D341Med (cell line): ENCODE data around the gene KIAA1671.

Experiments
- DNase-seq: peaks from one replicate; pipeline ENCODE4 v3.0.0; 2012; ENCODE audit warnings: low spot score

Gene KIAA1671

DNA sequence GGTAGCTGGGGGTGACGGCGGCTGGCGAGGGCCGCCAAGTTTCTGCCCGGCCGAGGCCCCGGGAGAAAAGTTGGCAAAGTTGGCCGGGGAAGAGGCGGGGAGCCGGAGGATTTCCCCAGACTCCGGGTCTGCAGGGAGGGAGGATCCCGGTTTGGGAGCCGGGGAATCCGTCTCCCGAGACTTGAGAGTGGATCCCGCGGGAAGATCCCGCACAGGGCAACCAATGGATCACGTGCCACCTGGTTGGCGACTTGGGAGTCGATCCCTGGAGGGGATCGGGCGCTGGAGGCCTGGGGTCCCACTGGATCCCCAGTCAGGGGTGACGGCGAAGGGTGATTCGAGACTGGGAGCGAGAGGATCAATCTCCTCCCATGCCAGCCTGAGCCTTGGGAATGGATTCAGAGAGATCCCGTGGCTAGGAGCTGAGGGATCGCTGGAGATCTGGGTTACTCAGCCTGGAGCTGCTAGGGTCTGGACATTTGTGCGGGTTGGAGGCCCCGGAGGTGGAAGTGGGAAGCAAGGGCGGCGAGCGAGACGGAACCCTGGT, 394 bp downstream of the KIAA1671 start:
- DNase-seq: no peak

DNA sequence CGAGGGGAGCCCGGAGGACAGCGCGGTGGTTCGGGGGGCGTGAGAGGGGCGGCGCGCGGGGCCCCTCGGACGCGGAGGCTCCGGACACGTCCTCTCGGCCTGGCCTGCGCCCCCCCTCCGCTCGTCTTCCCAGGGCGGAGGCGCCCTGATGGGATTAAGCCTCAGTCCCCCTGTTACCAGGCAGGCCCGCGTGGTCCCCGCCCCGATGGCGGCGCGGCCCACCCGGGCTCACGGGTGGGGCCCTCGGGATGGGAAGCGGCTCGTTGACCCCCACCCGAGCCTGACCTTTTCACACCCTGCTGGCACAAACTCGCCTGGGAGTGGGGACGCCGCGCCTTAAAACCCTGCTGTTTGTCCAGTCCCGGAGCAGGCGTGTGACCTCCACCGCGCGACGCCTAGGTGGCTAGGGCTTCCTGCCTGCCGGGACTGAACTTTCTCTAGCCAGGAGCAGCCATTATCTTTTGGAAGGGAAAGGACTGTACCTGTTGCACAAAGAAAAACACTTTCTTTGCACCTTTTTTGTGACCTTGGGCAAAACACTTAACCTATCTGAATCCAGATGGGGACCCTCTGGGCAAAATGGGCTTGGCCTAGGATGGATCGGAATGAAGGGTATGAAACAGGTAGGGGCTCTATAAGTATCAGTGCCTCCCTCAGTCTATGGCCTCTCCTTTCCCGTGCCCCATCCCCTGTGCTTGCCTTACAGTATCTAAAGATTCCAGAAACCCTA, 1.0 kb downstream of the KIAA1671 start:
- DNase-seq: peak; percentile 57

DNA sequence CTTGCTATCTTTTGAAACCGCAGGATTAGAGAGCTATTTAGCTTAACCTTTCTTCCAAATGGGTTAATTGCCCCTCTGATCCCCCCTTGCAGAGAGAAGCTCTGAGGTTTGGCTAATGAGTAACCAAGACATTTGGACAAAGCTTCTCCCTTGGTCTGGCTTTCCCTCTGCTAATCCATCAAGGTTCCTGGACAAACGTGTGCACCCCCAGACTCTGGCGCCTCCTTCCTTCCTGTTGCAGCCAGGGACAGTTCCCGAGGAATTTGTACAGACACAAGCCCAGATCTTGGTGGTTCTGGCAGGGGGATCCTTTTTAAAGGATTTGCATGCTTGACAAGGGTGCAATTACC, 1.6 kb downstream of the KIAA1671 start:
- DNase-seq: no peak

DNA sequence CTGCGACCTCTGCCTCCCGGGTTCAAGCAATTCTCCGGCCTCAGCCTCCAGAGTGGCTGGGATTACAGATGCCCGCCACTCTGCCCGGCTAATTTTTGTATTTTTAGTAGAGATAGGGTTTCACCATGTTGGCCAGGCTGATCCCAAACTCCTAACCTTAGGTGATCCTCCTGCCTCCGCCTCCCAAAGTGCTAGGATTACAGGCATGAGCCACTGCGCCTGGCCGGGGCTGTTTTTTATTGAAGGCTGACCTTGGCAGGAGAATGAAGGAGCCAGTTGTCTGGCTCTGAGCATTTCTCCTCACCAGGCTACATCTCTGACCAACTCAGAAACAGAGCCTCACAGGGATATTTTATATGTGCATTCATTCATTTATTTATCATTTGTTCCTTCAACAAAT, 2.3 kb downstream of the KIAA1671 start:
- DNase-seq: no peak

- DNase-seq: no peak
These were observed 4.5 kb downstream of the KIAA1671 start for GRCh38 chr22:24957043-24957442.

- no peak for DNase-seq
These were observed 8.8 kb downstream of the KIAA1671 start for GRCh38 chr22:24961217-24961844.

GRCh38 chr22:24962094-24962493, 9.6 kb downstream of the KIAA1671 start:
- no peak for DNase-seq

DNA sequence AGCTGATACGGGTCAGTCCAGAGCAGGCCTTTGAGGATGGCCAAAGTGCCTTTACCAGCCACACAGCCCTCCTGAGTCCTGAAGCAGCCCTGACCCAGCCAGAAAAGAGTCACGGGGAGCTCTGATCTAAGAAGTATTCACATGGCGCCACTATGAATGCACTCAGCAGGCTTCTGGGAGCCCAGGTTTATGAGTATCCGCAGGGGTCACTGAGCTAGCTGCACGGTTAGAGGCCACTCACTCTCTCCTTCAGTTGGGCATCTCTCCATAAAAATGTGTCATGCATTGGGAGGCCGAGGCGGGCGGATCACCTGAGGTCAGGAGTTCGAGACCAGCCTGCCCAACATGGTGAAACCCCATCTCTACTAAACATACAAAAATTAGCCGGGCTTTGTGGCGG, 10.3 kb downstream of the KIAA1671 start:
- DNase-seq: no peak

DNA sequence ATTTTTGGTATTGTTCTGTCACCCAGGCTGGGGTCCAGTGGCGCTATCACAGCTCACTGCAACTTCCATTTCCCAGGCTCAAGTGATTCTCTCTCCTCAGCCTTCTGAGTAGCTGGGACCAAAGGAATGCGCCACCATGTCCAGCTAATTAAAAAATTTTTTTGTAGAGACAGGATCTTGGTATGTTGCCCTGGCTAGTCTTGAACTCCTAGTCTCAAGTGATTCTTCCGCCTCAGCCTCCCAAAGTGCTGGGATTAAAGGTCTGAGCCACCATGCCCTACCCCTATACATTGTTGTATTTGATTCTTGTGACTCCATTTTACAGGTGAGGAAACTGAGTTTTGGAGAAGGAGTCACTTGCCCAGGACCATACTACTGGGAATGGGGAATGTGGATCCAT, 11.9 kb downstream of the KIAA1671 start:
- no peak for DNase-seq

GRCh38 chr22:24965822-24966626, 13.5 kb downstream of the KIAA1671 start:
- DNase-seq: no peak

GRCh38 chr22:24968066-24968561, 15.6 kb downstream of the KIAA1671 start:
- no peak for DNase-seq

- DNase-seq: no peak
These were observed 17.2 kb downstream of the KIAA1671 start for GRCh38 chr22:24969560-24970301.

DNA sequence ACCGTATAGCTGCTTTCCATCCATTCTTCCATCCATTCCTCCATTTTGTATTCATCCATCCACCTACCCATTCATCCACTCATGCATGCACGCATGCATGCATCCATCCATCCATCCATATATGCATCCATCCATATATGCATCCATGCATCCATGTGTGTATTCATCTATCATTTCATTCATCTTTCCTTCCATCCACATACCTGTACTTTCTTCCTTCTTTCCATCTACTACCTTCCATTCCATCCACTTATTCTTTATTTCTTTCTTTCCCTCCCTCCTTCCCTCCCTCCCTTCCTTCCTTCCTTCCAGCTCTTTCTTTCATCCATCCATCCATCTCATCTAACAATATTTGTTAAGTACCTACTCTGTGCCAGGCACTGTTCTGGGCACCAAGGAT, 19.9 kb downstream of the KIAA1671 start:
- no peak for DNase-seq

DNA sequence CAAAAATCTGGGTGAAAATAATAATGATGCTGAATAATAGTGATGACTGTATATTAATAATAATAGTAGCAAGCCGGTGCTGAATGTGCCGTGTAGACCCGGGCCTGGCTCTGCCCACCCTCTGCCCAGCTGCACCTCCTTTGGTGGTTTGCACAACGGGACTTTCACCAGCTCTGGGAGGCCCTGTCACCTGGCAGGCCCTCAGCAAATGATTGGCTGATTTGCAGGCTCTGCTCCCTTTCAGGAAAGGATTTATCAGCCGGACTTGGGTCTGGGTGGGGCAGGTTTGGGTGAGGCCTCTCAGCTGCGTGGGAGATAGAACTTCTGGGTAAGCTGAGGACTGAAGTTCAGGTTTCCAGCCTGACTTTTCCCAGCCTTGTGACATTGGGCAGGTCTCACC, 21.4 kb downstream of the KIAA1671 start:
- peak; percentile 8 for DNase-seq

DNA sequence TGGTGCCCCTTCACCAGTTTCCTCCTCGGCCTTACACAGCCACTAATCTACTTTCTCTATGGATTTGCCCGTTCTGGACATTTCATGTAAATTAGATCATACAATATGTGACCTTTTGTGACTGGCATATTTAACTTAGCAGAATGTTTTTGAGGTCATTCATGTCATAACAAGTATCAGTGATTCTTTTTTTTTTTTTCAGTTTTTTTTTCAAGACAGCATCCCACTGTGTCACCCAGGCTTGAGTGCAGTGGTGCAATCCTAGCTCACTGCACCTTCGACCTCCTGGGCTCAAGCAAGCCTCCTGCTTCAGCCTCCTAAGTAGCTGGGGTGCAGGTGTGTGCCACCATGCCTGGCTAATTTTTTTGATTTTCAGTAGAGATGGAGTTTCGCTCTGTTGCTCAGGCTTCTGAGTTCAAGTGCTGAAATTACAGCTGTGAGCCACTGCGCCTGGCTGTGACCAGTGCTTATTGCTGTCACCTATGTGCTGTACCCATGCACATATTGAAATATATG, 22.7 kb downstream of the KIAA1671 start:
- no peak for DNase-seq

- DNase-seq: peak; percentile 24
These were observed 23.4 kb downstream of the KIAA1671 start for GRCh38 chr22:24975813-24976341.

GRCh38 chr22:24976442-24977218, 24.1 kb downstream of the KIAA1671 start:
- peak; percentile 14 for DNase-seq

- peak; percentile 22 for DNase-seq
These were observed 25.1 kb downstream of the KIAA1671 start for GRCh38 chr22:24977370-24978221.

- DNase-seq: no peak
These were observed 25.8 kb downstream of the KIAA1671 start for GRCh38 chr22:24978308-24978707.

DNA sequence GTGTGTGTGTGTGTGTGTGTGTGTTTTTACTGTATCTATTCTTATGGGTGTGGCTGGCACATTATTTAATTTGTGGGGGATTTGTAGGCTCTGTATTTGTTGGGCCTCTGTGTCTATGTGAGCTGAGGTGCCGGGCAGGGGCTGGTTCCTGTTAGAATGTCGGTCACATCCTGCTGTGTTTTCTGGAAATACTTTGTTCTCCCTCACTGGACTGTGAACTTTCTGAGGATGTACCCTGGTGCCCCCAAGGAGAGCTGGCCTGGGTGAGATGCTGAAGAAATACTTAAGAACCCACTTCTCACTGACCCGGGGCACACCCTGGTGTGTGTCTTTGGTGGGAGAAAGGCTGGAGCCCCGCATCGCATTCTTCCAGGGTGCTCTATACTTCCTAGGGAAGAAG, 28.6 kb downstream of the KIAA1671 start:
- no peak for DNase-seq
